SW480 (cell line): ENCODE results near the gene ASCC3.

Source experiments
- DNase-seq: peaks from one replicate; pipeline ENCODE4 v3.0.0-alpha.2; 2016; ENCODE audit warnings: low spot score

The ASCC3 gene

GRCh38 chr6:100719883-100720682 lies 161.0 kb downstream of the ASCC3 start:
- peak; percentile 9 for DNase-seq

DNA sequence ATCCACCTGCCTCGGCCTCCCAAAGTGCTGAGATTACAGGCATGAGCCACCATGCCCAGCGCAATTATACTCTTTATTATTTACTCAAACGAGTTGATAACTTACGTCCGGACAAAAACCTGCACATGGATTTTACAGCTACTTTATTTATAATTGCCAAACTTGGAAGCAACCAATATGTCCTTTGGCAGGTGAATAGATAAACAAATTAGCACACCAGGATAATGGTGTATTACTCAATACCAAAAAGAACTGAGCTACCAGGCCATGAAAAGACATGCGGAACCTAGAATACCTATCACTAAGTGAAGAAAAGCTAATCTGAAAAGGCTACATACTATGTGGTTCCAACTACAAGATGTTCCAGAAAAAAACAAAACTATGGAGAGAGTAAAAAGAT lies 168.1 kb downstream of the ASCC3 start:
- DNase-seq = no peak

DNA sequence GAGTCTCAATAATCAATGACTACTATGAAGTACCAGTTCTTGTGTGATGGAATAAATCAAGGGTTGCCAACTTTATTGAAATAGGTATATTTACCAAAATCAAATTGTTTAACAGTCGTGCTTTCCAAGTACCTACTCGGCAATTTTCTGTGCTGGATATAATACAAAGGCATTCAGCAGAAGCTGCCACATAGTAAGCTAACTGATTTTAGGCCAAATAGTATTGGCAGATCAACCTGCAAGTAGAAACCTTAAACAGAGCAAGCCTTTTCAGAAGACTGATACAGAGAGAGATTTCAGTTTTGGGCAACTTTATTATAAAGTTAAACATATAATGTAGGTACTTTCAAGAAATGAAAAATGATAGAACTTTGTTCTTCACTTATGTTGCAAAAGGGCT lies 174.6 kb downstream of the ASCC3 start:
- no peak for DNase-seq

- DNase-seq = no peak
Measured at GRCh38 chr6:100704961-100705360, 176.2 kb downstream of the ASCC3 start.

DNA sequence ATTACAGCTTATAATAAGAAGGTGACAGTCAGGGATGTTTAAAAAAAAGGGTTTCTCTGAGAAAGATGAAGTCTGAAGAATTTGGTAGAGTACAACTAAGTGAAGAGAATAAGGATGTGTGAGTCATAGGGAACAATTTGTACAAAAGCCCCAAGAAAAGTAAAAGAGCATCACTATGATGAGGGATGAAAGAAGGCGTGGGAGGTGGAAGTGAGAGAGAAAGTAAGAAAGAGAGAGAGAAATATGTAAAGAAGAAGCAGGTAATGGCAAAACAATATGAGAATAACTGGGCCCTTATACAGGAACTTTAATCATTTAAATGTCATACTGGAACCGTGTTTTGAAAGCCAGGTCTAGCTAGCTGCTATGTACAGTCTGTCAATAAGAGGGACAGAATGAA lies 179.4 kb downstream of the ASCC3 start:
- DNase-seq = no peak

DNA sequence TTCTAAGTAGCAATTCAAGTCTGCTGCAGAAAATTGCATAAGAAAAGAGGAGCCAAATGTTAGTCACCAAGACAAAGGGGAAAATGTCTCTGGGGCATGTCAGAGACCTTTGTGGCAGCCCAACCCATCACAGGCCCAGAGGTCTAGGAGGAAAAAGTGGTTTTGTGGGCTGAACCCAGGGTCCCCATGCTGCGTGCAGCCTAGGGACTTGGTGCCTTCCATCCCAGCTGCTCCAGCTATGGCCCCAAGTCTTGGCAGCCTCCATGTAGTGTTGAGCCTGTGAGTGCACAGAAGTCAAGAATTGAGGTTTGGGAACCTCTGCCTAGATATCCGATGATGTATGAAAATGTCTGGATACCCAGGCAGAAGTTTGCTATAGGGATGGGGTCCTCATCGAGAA lies 181.1 kb downstream of the ASCC3 start:
- no peak for DNase-seq

- no peak for DNase-seq
Measured at GRCh38 chr6:100695445-100695844, 185.7 kb downstream of the ASCC3 start.

GRCh38 chr6:100693249-100693927 lies 187.7 kb downstream of the ASCC3 start:
- no peak for DNase-seq

DNA sequence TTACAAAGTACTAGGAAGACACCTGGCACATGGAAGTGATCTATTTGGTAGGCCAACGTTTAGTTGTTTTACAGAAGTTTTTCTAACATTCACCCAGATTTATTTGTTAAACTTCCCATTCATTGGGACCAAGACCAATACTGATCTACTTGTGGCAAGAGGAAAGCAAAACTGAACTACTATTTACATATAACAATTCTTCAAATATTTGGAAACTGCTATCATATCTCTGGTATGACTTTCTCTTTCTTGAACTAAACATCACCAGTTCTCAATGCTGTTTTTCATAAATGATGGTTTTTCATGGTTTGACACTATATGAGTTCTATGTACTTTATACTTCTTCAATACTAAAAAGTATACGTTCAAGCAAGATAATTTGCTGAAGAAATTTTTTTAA lies 189.2 kb downstream of the ASCC3 start:
- DNase-seq = no peak

DNA sequence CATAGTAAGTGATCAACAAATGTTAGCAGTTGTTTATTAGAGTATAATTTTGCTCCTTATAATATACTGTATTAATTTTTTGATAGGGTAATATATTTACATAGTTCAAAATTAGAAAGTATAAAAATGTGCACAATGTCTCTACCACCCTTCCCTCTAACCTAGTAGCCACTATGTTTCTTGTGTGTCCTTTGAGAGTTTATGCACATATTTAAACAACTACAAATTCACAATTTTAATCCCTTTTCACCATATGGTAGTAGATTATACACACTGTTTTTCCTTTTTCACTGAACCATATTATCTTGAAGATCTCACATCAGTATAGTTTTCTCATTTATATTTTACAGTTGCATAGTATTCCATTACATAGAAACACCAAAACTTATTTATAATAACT lies 194.9 kb downstream of the ASCC3 start:
- DNase-seq = no peak

- DNase-seq = no peak
Measured at GRCh38 chr6:100685747-100686146, 195.4 kb downstream of the ASCC3 start.

DNA sequence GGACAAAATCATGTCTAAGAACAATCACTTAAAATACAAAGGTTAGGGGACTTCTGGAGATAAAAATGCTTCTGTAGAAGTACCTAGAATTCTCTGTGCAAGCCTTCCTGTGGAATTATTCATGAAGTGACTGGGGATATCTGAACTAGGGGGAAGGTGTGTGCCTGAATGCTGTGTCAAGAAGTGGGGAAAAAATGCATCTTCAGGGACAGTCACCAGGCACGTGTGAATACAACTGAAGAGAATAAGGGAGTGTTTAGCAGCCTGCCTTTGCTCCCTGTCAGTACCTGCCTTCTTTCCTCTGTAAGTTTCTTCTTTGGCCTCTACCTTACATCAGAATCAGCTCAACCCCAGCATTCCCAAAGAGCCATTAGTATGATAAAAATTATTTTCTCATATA lies 201.0 kb downstream of the ASCC3 start:
- no peak for DNase-seq

GRCh38 chr6:100678027-100678426 lies 203.1 kb downstream of the ASCC3 start:
- DNase-seq = no peak

GRCh38 chr6:100677240-100677639 lies 203.9 kb downstream of the ASCC3 start:
- no peak for DNase-seq

GRCh38 chr6:100673641-100674040 lies 207.5 kb downstream of the ASCC3 start:
- DNase-seq = no peak

- DNase-seq = no peak
Measured at GRCh38 chr6:100671740-100672139, 209.4 kb downstream of the ASCC3 start.

DNA sequence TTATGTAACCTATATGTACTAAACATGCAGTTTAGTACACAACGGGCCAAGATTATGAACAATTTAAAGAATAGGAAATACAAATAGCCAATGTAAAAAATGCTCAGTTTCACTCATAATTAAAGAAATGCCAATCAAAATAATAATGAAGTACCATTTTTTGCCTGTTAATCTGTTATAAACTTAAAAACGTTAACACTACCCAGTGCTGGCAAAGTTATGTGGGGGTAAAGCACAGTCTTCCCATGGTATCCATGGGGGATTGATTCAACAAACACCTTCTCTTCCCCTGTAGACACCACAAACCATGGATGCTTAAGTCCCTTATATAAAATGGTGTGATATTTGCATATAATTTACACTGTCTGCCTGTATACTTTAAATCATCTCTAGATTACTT lies 211.1 kb downstream of the ASCC3 start:
- DNase-seq = no peak

DNA sequence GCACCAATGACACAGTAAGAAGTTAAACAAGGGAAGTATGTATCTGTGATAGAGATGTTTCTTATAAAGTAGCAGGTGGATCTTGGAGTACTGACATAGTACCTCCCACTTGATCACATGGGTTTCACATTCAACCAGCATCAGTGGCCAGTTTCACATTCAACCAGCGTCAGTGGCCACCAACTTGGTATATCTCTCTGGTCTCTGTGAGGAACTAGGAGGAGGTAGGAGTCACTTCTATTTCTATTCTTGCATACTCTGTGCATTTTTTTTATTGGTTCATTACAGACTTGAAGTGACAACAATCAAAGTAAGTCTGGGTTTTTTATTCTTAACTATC lies 216.1 kb downstream of the ASCC3 start:
- no peak for DNase-seq

DNA sequence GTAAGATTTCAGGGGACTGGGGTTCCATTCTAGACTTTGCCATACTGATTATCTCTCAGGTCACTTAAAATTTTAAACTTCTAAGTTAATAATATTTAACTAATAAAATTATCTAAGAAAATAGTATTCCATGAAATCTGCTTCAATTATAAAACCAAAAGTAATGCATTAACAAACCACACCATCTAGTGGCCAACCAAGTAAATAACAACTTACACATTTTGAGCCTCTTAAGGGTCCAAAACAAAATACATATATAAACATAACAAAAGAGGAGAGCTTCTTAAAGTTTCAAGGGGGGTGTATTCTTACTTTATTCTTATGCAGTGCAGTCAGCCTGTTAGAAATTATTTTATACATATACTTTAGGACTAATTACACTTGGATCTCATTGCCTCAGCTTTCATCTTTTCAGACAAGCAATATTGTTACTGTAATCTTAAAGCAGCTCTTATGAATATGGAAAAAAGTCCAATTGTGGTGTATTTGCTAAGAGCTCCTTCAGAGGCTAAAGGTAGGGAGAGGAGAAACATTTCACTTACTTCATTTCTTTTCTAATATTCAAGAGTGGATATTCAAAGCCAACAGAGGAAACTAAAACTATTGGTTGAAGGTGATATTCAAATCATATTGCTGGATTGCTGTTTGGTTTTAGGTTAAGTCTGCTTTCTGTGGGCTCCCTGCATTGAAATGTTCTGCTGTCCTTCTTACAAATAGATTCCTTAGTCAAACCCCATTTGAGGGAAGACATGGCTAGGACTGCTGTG lies 216.7 kb downstream of the ASCC3 start:
- peak; percentile 14 for DNase-seq

DNA sequence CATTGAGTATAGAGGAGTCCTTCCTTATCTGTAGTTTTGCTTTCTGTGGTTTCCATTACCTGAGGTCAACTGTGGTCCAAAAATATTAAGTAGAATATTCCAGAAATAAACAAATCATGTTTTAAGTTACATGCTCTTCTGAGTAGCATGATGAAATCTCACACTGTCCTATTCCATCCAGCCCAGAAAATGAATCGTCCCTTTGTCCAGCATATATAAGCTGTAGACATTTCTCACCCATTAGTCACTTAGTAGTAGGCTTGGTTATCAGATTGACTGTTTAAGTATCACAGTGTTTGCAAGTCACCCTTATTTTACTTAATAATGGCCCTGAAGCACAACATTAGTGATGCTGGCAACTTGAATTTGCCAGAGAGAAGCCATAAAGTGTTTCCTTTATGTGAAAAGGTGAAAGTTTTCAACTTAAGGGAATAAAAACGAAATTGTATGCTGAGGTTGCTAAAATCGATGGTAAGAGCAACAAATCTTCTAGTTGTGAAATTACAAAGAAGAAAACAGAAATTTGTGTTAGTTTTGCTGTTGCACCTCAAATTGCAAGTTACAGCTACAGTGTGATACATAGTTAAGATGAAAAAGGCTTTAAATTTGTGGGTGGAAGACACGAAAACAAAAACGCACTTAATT lies 217.8 kb downstream of the ASCC3 start:
- peak; percentile 7 for DNase-seq

- no peak for DNase-seq
Measured at GRCh38 chr6:100662264-100662663, 218.9 kb downstream of the ASCC3 start.

DNA sequence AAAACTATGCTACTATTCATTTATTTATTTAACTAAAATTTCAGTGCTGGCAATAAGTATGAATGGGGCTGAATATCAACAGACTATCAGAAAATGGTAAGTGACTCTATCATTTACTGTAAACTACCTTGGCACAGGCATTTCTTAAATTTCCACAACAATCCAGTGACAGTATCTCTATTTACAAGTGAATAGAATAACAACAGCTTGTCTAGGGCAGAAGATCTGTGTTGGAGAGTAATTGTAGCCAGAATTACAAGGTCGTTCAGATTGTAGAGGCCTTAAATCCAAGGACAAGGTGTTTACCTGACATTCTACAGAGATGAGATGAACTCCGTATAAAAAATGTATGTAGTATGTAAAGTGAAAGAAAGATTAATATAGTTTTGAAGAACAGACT lies 222.6 kb downstream of the ASCC3 start:
- DNase-seq = no peak
